ENCODE measurements around the gene WNT3.

WNT3 gene

GRCh38 chr17:46834846-46835245 lies 16.4 kb upstream of the WNT3 start:
- no peak for DNase-seq

- DNase-seq, result no peak
Measured at GRCh38 chr17:46833840-46834208, 15.3 kb upstream of the WNT3 start.

- DNase-seq, result no peak
Measured at GRCh38 chr17:46832945-46833839, 14.7 kb upstream of the WNT3 start.

GRCh38 chr17:46832331-46832821 lies 13.9 kb upstream of the WNT3 start:
- DNase-seq, result no peak

GRCh38 chr17:46831573-46832330 lies 13.3 kb upstream of the WNT3 start:
- no peak for DNase-seq

GRCh38 chr17:46827274-46827673 lies 8.8 kb upstream of the WNT3 start:
- DNase-seq, result no peak

GRCh38 chr17:46826116-46826515 lies 7.6 kb upstream of the WNT3 start:
- no peak for DNase-seq

GRCh38 chr17:46823657-46824056 lies 5.2 kb upstream of the WNT3 start:
- no peak for DNase-seq

GRCh38 chr17:46822388-46822921 lies 4.0 kb upstream of the WNT3 start:
- DNase-seq, result no peak

GRCh38 chr17:46821482-46822387 lies 3.2 kb upstream of the WNT3 start:
- DNase-seq, result no peak

- DNase-seq, result no peak
Measured at GRCh38 chr17:46820592-46821450, 2.3 kb upstream of the WNT3 start.

GRCh38 chr17:46819906-46820351 lies 1.4 kb upstream of the WNT3 start:
- DNase-seq, result no peak

- no peak for DNase-seq
Measured at GRCh38 chr17:46818929-46819859, 702 bp upstream of the WNT3 start.

GRCh38 chr17:46817901-46818209 lies 637 bp downstream of the WNT3 start:
- DNase-seq, result no peak

GRCh38 chr17:46817151-46817900 lies 1.2 kb downstream of the WNT3 start:
- DNase-seq, result no peak

GRCh38 chr17:46815474-46816353 lies 2.8 kb downstream of the WNT3 start:
- no peak for DNase-seq

- DNase-seq, result no peak
Measured at GRCh38 chr17:46814446-46814845, 4.0 kb downstream of the WNT3 start.

- DNase-seq, result no peak
Measured at GRCh38 chr17:46813920-46814319, 4.6 kb downstream of the WNT3 start.

All from effector CD4-positive, alpha-beta T cell (primary cell).